EH (cell line): ENCODE data around the gene ZNF200.
A peak's percentile ranks its signal among the peaks of the same experiment; 100 is the strongest.

ENCODE experiments used
- DNase-seq: peaks from one replicate; pipeline ENCODE4 v3.0.0-alpha.2; 2015; ENCODE audit warnings: low read depth

Gene ZNF200

GRCh38 chr16:3175157-3176093 lies 59.5 kb downstream of the ZNF200 start:
- peak; percentile 58 for DNase-seq

- DNase-seq, result no peak
Measured at GRCh38 chr16:3174618-3175148, 60.3 kb downstream of the ZNF200 start.

DNA sequence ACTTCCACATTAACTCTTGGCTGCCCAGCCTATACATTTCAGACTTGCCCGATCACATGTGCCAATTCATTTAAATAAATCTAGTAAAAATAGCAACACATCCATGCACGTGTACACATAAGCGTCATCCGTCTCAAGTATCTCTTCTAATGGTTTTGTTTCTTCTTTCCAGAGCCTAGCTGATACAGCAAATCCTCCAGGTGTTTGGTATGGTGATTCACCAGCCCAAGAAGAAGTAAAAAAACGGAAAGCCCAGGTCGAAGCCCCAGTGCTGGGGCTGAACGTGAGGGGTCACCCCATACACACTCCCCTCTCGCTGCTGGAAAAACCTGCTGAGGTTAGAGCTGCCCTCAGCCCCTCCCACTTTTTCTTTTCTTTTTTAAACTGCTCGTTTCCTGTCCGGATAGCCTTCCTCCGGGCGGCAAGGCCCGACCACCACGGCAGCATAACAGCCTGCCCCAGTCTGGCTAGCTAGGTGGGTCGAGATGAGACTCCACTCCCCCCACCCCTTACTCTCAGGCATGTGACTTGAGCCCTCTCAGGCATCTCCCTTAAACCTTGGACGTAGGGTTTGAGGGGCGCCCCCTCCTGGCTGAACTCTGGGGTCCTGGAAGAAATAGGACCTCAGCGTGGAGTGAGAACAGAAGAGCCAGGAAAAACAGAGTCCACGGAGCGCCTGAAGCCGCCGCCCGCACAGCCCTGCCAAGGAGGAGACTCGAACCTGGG lies 60.9 kb downstream of the ZNF200 start:
- peak; percentile 22 for DNase-seq
